HG02884 (cell line): ENCODE measurements around the gene TTC7B.

Experiments
- ATAC-seq: cut with Tn5 transposase; IDR thresholded peaks from one replicate; pipeline ENCODE4 v1.9.1; 2021; ENCODE audit warnings: mild to moderate bottlenecking, moderate library complexity; ENCODE audit not compliant: unreplicated experiment

Gene TTC7B

GRCh38 chr14:90678420-90678819 lies 137.8 kb downstream of the TTC7B start:
- no peak for ATAC-seq

- no peak for ATAC-seq
Observed at GRCh38 chr14:90677484-90678050, 138.7 kb downstream of the TTC7B start.

DNA sequence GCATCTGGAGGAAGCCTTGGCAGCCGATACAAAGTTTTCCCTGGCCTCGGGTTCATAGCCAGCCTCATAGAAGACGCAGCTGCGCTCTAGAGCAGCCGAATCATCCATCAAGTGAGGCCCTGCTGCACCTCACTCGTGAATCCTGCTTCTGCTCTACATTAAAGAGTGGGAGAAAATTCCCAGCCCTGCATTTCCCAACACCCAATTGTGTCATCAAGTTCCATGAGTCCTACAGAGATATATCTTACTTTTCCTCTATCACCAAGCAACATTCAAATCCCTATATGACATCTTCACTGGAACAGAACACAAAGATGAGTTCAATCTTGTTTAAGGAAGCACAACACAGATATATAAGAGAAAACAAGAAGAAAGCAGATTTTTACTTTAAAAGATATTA lies 139.3 kb downstream of the TTC7B start:
- no peak for ATAC-seq

DNA sequence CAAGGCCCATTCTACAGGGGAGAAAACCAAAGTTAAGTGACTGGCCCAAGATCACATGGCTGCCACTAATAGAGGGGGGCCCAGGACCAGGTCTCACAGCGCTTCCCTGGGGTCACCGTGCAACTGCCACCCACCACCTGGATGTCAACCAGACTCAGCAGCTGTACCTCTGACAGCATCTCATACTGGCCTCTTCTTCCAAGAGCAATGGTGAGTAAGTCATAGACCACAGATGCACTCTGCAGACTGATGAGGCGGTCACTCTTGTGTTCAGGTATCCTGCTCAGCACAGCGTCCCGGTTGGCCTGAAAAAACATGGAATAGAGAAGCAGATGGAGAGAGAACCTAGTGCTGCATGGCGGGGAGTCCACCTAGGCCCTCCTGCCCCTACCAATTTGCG lies 139.9 kb downstream of the TTC7B start:
- no peak for ATAC-seq

GRCh38 chr14:90675399-90675798 lies 140.8 kb downstream of the TTC7B start:
- no peak for ATAC-seq

DNA sequence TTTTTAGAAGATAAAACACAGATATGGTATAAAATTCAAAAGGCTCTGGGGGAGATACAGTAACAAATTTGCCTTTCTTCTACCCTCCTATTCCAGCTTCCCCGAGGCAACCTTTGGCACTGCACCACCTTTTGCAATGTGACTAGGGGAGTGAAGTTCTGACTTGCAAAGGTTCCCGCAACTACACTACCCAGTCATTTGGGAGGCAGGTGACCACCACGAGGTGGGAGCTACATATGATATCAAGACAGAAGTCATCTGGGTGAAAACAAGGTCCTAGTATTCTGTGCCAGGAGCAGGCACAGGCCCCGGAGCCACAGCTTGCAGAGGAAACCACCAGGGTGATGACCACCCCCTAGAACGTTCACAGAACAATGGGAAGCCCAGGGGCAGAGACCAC lies 141.5 kb downstream of the TTC7B start:
- no peak for ATAC-seq

DNA sequence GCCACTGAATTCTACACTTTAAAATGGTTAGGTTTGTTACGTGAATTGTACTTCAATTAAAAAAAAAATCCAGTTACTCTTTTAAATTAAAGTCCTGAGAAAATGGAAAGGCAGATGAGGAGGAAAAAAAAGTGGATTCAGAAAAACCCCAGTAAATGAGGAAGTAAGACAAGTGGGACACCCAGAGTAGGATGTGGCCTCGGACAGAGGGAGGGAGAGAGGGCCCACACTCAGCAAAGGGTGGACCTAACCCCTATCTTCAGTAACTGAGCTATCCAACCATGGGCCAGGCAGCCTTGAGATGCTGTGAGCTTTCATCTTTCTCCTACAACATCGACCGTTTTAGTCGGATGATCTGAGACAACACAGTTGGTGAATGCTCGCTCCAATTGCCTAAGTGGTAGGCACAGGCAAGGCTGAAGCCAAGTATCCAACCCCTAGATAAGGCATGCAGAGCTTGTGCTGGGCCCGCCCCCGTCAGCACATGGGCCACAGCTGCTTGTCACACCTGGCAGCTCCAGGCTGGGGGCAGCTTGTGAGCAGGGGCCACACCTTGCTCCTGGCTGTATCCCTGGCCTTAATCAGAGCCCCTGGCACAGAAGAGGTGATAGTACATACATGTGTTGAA lies 142.1 kb downstream of the TTC7B start:
- no peak for ATAC-seq

GRCh38 chr14:90671382-90672234 lies 144.6 kb downstream of the TTC7B start:
- no peak for ATAC-seq

DNA sequence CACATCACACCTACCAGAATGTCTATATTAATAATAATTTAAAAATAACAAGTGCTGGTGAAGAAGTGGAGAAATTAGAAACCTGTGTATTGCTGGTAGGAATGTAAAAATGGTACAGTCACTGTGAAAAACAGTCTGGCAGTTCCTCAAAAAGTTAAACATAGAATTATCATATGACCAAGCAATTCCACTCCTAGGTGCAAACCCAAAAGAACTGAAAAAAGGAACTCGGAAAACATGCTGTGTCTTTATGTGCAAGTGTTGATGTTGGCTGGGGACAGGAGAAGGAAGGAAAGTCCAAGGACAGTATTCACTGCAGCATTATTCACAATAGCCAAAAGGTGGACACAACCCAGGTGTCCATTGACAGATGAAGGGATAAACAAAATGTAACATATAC lies 146.5 kb downstream of the TTC7B start:
- ATAC-seq, result no peak

DNA sequence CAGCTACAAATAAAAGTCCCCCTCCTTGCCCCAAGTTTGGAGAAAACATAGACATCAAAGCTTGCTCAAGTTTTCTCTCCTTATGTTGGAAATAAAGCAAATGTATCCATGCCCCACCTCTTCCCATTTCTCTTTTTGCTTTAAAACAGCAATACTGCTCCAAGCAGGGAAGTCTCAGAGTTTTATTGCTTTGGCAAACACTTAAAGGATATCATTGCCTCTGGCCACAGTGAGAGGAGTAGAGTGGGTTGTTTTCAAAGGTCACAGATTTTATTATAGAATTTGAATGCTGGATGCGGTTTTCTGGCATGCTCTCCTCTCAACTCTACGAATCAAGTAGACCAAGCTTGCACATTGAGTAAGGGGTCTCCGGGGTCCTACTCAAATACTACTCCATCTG lies 149.7 kb downstream of the TTC7B start:
- ATAC-seq, result no peak

- ATAC-seq, result no peak
Observed at GRCh38 chr14:90665321-90666000, 150.8 kb downstream of the TTC7B start.

DNA sequence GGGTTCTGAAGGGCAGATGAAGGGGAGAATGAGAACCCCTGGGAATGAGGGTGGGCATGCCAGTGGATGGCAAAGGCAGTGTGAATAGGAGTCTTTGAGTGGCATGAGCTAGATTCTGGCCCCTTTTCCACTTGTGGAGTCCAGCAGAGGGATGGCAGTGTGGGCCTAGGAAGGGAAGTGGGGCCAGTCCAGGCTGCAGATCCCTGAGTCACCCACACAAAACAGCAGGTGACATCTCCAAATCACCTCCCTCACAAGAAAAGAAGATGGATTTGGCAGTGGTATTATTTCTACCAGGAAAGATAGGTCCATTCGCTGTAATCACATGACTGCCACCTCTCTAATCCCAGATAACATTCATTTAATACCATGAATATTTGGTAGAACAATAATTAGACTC lies 151.3 kb downstream of the TTC7B start:
- ATAC-seq, result no peak

DNA sequence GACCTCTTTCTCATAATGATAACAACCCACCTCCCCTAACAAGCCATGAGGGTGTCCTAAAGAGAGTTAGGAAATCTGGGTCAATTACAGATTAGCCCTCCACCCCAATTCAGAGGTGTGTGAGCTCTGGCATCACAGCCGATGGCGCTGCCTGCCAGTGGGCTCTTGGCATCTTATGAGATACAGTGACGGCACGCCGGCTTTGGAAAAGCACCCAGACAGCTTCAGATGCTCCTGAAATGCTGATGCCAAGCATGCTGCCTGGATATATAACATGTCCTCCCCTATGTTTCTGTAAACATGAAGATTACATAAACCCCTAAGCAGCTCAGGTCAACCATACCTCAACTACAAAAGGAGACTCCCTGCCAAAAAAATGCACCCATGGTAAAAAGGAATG lies 152.6 kb downstream of the TTC7B start:
- ATAC-seq, result no peak

DNA sequence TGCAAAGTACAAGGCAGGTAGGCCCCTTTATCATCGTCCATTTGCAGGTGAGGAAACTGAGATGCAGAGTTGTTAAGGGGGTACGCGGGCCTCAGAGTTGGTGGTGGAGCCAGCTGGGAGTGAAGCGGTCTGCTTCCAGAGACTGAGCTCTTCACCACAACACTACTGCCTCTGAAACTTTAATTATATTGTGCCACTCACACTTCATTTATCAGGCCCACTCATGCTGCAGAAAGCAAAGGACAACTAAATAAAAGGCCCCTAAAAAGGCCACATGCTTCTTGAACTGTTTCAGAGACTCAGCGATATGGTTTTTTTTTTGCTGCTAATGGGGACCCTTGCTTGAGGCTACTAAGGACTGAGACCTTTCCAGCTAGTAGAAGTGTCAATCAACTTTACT lies 153.1 kb downstream of the TTC7B start:
- ATAC-seq, result no peak

GRCh38 chr14:90661866-90662265 lies 154.4 kb downstream of the TTC7B start:
- ATAC-seq, result no peak

- no peak for ATAC-seq
Observed at GRCh38 chr14:90660865-90661570, 155.2 kb downstream of the TTC7B start.

DNA sequence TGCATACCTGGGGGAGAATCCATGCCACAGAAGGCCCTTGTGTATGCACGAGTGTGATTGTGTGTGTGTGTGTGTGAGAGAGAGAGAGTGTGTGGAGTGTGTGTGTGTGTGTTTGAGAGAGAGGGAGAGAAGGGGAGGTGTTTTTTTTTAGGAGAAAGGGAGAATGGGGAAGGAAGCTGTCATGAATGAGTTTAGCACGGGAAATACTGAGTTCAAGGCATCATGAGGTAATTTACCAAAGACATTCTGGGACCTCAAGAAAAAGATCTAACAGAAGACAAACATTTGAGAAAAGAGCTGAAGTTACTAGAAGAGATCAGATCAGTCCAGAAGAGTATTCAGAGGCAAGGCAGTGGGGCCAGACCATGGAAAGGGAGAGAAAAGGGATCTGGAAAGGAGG lies 157.1 kb downstream of the TTC7B start:
- no peak for ATAC-seq

GRCh38 chr14:90658541-90658967 lies 157.7 kb downstream of the TTC7B start:
- no peak for ATAC-seq

DNA sequence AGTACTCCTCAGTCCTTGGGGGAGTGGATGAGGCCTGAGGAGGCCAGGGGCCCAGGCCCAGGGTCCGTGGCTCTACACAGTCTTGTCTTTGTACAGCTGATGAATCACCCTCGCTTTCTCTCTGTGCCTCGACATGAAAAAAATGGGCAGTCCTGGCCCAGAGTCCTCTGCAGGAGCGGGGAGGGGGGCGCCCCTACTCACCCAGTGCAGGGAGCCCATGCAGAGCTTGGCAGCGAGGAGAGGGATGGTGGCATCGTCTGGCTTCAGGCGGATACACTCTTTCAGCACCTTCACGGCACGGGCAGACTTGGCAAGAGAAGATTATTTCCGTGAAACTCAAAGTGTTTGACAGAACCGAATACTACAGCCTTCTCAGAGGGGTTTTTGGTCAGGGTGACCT lies 159.3 kb downstream of the TTC7B start:
- ATAC-seq, result no peak

- no peak for ATAC-seq
Observed at GRCh38 chr14:90655829-90656228, 160.4 kb downstream of the TTC7B start.

- no peak for ATAC-seq
Observed at GRCh38 chr14:90654831-90655276, 161.4 kb downstream of the TTC7B start.
